Measurements from ENCODE around the gene CAPN11. TPM values are rescaled to one million over a fixed set of nuclear protein-coding genes. Genes with fewer than 3 reads are reported as not detected.

The CAPN11 gene
- total and polyA plus RNA-seq, 2 of the 4 experiments (the other 2 are of a cell fraction) = not detected

GRCh38 chr6:44161997-44162338 is 3.3 kb downstream of the CAPN11 start:
- in situ Hi-C loops (cut with MboI; ENCODE audit: low sequenced_read_pairs) = loop anchor here (10.0 kb wide), 1 partner anchor 173 kb away; no protein-coding TSS in a partner anchor
- ChIA-PET CTCF (no interaction called here), POLR2A (ENCODE audit: unreplicated experiment) (interaction anchor here (0.5 kb wide), 1 partner anchor 127 kb away, joined by 3 read pairs; no protein-coding TSS in a partner anchor)
- no peak overlapping the region for H3K23ac ChIP-seq (ENCODE audit: low read depth, low read length)
- intact Hi-C loops (cut with micrococcal nuclease) = no loop called here
- no peaks in the 10 kb centered on the region for H4K20me1 ChIP-seq (ENCODE audit: insufficient read depth, low read length)
- H2AFZ ChIP-seq (replicated peaks; ENCODE audit: low read length, poor library complexity) = peak overlapping the region; percentile 3
- H3K4me2 ChIP-seq (ENCODE audit: low read depth, low read length) = no peak overlapping the region
- H3K9me3 ChIP-seq (ENCODE audit: control insufficient read depth, insufficient read depth, low read length) = no peaks in the 10 kb centered on the region
- no peak overlapping the region for H2BK20ac ChIP-seq (ENCODE audit: low read depth, low read length)
- no peak overlapping the region for H2BK120ac ChIP-seq (ENCODE audit: low read depth, low read length)
- no peak overlapping the region for H2BK15ac ChIP-seq (ENCODE audit: low read depth, low read length)
- H2AK9ac ChIP-seq (replicated peaks; ENCODE audit: low read depth, low read length, poor library complexity) = no peak overlapping the region
- no peak overlapping the region for H4K8ac ChIP-seq (ENCODE audit: low read depth in 2 of 2, low read length in 2 of 2)
- ATAC-seq (ENCODE audit: low read depth) (peak; percentile 38), DNase-seq (peak; percentile 67)
- H2BK5ac ChIP-seq (ENCODE audit: low read depth, low read length, poor library complexity, severe bottlenecking) = no peak overlapping the region
- no peak overlapping the region for H3K9ac ChIP-seq (ENCODE audit: low read depth, low read length)
- H3K4me3 ChIP-seq (ENCODE audit: insufficient read depth, low read depth, low read length) = no peak overlapping the region
- no peak overlapping the region for H3K14ac ChIP-seq (replicated peaks; ENCODE audit: low read depth, low read length)
- dilution Hi-C loops (cut with HindIII; ENCODE audit: low sequenced_read_pairs, unreplicated experiment) = no loop called here
- H3K27ac ChIP-seq (ENCODE audit: insufficient read depth, low read length) = no peak overlapping the region
- H3K27me3 ChIP-seq (ENCODE audit: control insufficient read depth, insufficient read depth, low read length) = peaks cover 26% of the 10 kb centered on the region
- H3K79me1 ChIP-seq (ENCODE audit: low read depth in 1 of 2, low read length in 2 of 2) = no peaks in the 10 kb centered on the region
- BruUV-seq (replicated peaks) = no TSS peak
- no peak overlapping the region for H4K91ac ChIP-seq (ENCODE audit: insufficient read depth, low read depth, low read length)
- 60% methylated on average over 1 of the region's 8 CpGs; no CpG with 5 or more reads in 1 of the 2 experiments for WGBS, 2 experiments (ENCODE audit: extremely low coverage in 2 of 2, insufficient read length in 1 of 2)
- no peak overlapping the region for H4K5ac ChIP-seq (ENCODE audit: low read depth, low read length)
- no peak overlapping the region for H3K56ac ChIP-seq (ENCODE audit: extremely low read depth, insufficient read depth, low read length)
- no peak for TF ChIP-seq SMC3 (IDR thresholded peaks at IDR 0.05; ENCODE audit: low read depth, low read length)
- peak; percentile 24; the same call in 1 of the 2 replicates for TF ChIP-seq MAZ (IDR thresholded peaks at IDR 0.05; ENCODE audit: borderline replicate concordance, low read depth, low read length)
- TF ChIP-seq RCOR1 (IDR thresholded peaks at IDR 0.05; ENCODE audit: insufficient replicate concordance, low read length) = peak; percentile 59
- no peak overlapping the region for H2AK5ac ChIP-seq (ENCODE audit: low read depth, low read length)
- no peaks in the 10 kb centered on the region for H3K4me1 ChIP-seq (ENCODE audit: control insufficient read depth, insufficient read depth, low read length)
- H3K36me3 ChIP-seq (ENCODE audit: control insufficient read depth, insufficient read depth, low read length) = no peaks in the 10 kb centered on the region
- H3K18ac ChIP-seq (ENCODE audit: low read depth, low read length) = no peak overlapping the region
- no peak overlapping the region for H3K4ac ChIP-seq (ENCODE audit: low read depth, low read length)
- H3K9me1 ChIP-seq (ENCODE audit: insufficient read depth, low read length) = no peaks in the 10 kb centered on the region
